Lung (tissue), 12 donors: ENCODE measurements around the gene ARID1B. TPM values are rescaled to one million over a fixed set of nuclear protein-coding genes. Genes with fewer than 3 reads are reported as not detected.

Experiments used
- ATAC-seq: fragments of 200-7000 bp; cut with Tn5 transposase; one replicate; pipeline ENCODE4 v1.9.1; 2020; ENCODE audit warnings: moderate number of reproducible peaks; ENCODE audit not compliant: insufficient read depth, low FRiP score
- DNase-seq, 3 donors: peaks; one replicate each; pipeline ENCODE4 v3.0.0-alpha.2; 2013 to 2017
- H3K27ac ChIP-seq, 2 donors: one replicate each; pipeline ENCODE4 v1.5.1; 2013; ENCODE audit warnings: mild to moderate bottlenecking in 2 of 2, moderate library complexity in 2 of 2, control low read depth in 1 of 2, inconsistent platforms in 1 of 2, low read depth in 1 of 2, low read length in 1 of 2
- H3K27me3 ChIP-seq, 3 donors: one replicate each; pipeline ENCODE4 v1.5.1; 2013; ENCODE audit warnings: low read length in 2 of 3; ENCODE audit not compliant: control insufficient read depth in 3 of 3, insufficient read depth in 3 of 3
- H3K36me3 ChIP-seq, 4 donors: one replicate each; pipeline ENCODE4 v1.5.1; 2013; ENCODE audit warnings: low read length in 4 of 4, mild to moderate bottlenecking in 1 of 4, moderate library complexity in 1 of 4; ENCODE audit not compliant: control insufficient read depth in 4 of 4, insufficient read depth in 4 of 4
- H3K4me1 ChIP-seq, 5 donors: one replicate each; pipeline ENCODE4 v1.5.1; 2013; ENCODE audit warnings: low read length in 5 of 5, mild to moderate bottlenecking in 2 of 5, moderate library complexity in 1 of 5; ENCODE audit not compliant: control insufficient read depth in 5 of 5, insufficient read depth in 5 of 5
- H3K4me3 ChIP-seq: one replicate; pipeline ENCODE4 v1.5.1; 2013; ENCODE audit warnings: mild to moderate bottlenecking, control low read depth, moderate library complexity
- H3K9ac ChIP-seq, 2 donors: one replicate each; pipeline ENCODE4 v1.5.1; 2013; ENCODE audit warnings: low read length in 2 of 2, control low read depth in 1 of 2; ENCODE audit not compliant: insufficient read depth in 1 of 2
- H3K9me3 ChIP-seq, 4 donors: one replicate each; pipeline ENCODE4 v1.5.1; 2013; ENCODE audit warnings: low read length in 3 of 4, mild to moderate bottlenecking in 1 of 4, moderate library complexity in 1 of 4; ENCODE audit not compliant: control insufficient read depth in 4 of 4, insufficient read depth in 3 of 4
- WGBS, 2 donors: extraction: QIAGEN DNeasy Blood & Tissue Kit; methylation state at CpG; one replicate each; pipeline ENCODE4 v1.1.7; 2013; 5-methylcytosine and 5-hydroxymethylcytosine counted together
- polyA plus RNA-seq, 2 donors: library from polyadenylated mRNA; stranded (reverse); fragments of 200-250 nt; gene quantifications; one replicate each; pipeline ENCODE4 v1.2.1, GENCODE V29; 2013
- total RNA-seq, 2 donors: library from RNA; depleted of rRNA in 1 of 2; stranded (reverse); fragments of >200 nt in 1 of 2; gene quantifications; one replicate each; pipeline ENCODE4 v1.2.1, GENCODE V29; 2014 to 2021
- TF ChIP-seq, protein P1 (sequence below): IDR thresholded peaks from 2 replicates; pipeline ENCODE4 v1.5.1; 2012; ENCODE audit warnings: mild to moderate bottlenecking; ENCODE audit errors: control extremely low read depth, extremely low read depth
- donor health status: control.
- donor health status: control.
- donor health status: Bipolar disorder and iron deficiency.
- donor health status: healthy.
- donor health status: DM: yes; HTN: yes; CAD: no.

ARID1B gene
- total and polyA plus RNA-seq, 4 donors, result 10.5 to 239 (median 50.9) TPM

DNA sequence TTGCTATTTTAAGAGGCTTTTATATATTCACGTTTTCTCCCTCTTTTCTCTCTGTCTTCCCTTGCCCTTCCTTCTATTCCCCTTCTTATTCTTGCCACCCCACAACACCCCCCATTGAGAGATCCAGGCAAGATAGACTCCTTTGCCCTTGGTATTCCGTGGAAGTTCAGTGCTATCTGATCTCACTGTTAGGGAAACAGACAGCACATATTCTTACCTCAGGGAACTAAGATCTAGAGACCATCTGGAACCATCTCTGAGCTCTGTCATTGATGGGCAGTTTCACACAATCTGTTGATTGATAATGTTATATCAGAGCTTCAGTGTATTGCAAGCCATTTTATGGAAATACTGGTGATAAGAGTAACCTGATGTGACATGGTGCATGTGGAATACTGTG, 228.8 kb downstream of the ARID1B start:
- TF ChIP-seq, protein P1, sequence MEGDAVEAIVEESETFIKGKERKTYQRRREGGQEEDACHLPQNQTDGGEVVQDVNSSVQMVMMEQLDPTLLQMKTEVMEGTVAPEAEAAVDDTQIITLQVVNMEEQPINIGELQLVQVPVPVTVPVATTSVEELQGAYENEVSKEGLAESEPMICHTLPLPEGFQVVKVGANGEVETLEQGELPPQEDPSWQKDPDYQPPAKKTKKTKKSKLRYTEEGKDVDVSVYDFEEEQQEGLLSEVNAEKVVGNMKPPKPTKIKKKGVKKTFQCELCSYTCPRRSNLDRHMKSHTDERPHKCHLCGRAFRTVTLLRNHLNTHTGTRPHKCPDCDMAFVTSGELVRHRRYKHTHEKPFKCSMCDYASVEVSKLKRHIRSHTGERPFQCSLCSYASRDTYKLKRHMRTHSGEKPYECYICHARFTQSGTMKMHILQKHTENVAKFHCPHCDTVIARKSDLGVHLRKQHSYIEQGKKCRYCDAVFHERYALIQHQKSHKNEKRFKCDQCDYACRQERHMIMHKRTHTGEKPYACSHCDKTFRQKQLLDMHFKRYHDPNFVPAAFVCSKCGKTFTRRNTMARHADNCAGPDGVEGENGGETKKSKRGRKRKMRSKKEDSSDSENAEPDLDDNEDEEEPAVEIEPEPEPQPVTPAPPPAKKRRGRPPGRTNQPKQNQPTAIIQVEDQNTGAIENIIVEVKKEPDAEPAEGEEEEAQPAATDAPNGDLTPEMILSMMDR, result no peak
- 76 to 88% methylated on average over 2 of the region's 2 CpGs for WGBS, 2 donors
- Histone ChIP-seq H3K27ac (no peak overlapping the region), H3K27me3 (no peaks in the 10 kb centered on the region), H3K36me3 (no peaks in the 10 kb centered on the region), H3K9ac (no peak overlapping the region), H3K4me1 (peaks cover 0 to 8% (median 4%) of the 10 kb centered on the region in 5 donors), H3K9me3 (no peaks in the 10 kb centered on the region), H3K4me3 (no peak overlapping the region)
- no peak for DNase-seq
- no peak for ATAC-seq

DNA sequence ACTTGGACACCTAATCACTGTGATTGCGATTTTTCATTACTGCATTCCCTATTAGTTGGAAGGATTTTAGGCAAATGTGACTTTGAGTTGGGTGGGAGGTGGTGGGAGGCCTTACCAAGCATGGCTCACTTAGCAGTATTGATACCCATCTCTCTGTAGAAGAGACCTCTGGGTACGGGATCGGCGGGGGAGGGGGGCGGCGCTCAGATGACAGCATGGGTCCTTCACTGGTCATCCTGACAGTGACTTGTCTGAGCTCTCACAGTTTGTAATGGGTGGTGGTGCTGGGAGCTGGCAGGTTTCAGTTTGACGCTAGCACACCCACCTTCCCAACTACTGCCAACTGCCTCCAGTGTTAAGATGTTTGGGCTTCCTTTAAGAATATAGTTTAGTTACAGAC, 231.4 kb downstream of the ARID1B start:
- ATAC-seq (no peak), DNase-seq (no peak)
- TF ChIP-seq, protein P1, result no peak
- Histone ChIP-seq H3K9me3 (peaks cover 0 to 3% (median 0%) of the 10 kb centered on the region in 4 donors), H3K4me3 (no peak overlapping the region), H3K4me1 (peaks cover 0 to 10% (median 2%) of the 10 kb centered on the region in 5 donors), H3K36me3 (no peaks in the 10 kb centered on the region), H3K27me3 (no peaks in the 10 kb centered on the region), H3K27ac (no peak overlapping the region), H3K9ac (no peak overlapping the region)
- 96% methylated on average over 7 of the region's 7 CpGs for WGBS, 2 donors

DNA sequence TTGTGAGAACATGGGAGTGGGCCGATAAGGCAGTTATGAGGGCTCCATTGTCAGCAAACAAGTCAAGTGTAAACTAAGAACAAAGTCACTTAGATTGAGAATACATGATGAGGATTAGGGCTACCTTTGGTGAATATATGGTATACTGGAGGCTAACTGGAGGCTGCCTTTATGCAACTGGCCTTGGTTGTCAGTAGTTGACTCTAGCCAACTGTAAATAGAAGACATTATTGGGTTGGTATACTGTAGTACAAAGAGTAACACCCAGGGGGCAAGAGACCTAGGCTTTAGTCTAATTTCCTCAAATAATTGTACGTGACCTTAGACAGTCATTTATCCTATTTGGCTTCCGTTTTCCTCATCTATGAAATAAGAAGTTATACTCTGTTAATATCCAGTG, 235.2 kb downstream of the ARID1B start:
- H3K27ac ChIP-seq, result no peak overlapping the region
- TF ChIP-seq, protein P1, result no peak
- no peaks in the 10 kb centered on the region for H3K36me3 ChIP-seq
- WGBS, 2 donors, result 76 to 97% methylated on average over 3 of the region's 3 CpGs
- DNase-seq (no peak), ATAC-seq (no peak)
- no peak overlapping the region for H3K4me3 ChIP-seq
- peaks cover 0 to 22% (median 0%) of the 10 kb centered on the region in 5 donors for H3K4me1 ChIP-seq
- H3K27me3 ChIP-seq, result no peaks in the 10 kb centered on the region
- peaks cover 0 to 3% (median 0%) of the 10 kb centered on the region in 4 donors for H3K9me3 ChIP-seq
- no peak overlapping the region for H3K9ac ChIP-seq
